ENCODE data around the gene AGBL4.

Gene AGBL4

GRCh38 chr1:48701445-48701844, 1322.3 kb downstream of the AGBL4 start:
- Mint-ChIP-seq H3K27ac (peak overlapping the region; percentile 94 to 98 (median 98)), H3K4me1 (peaks cover 6% of the 10 kb centered on the region), H3K27me3 (ENCODE audit: low read depth) (peaks cover 20% of the 10 kb centered on the region), H3K4me3 (no peak overlapping the region), H3K36me3 (ENCODE audit: low read depth) (no peaks in the 10 kb centered on the region), H3K9me3 (no peaks in the 10 kb centered on the region)
- no peak for TF ChIP-seq CTCF (IDR thresholded peaks at IDR 0.05; ENCODE audit: unreplicated experiment in 3 of 3)

GRCh38 chr1:48697066-48697707, 1326.6 kb downstream of the AGBL4 start:
- no peaks in the 10 kb centered on the region for H3K36me3 Mint-ChIP-seq (ENCODE audit: low read depth)

GRCh38 chr1:48695161-48695560, 1328.6 kb downstream of the AGBL4 start:
- no peaks in the 10 kb centered on the region for H3K9me3 Mint-ChIP-seq
- H3K36me3 Mint-ChIP-seq (ENCODE audit: low read depth) = no peaks in the 10 kb centered on the region
- peak overlapping the region in 1 of 3 experiments; percentile 0 for H3K27ac Mint-ChIP-seq
- H3K4me1 Mint-ChIP-seq = no peaks in the 10 kb centered on the region
- H3K27me3 Mint-ChIP-seq (ENCODE audit: low read depth) = peaks cover 22% of the 10 kb centered on the region
- no peak overlapping the region for H3K4me3 Mint-ChIP-seq
- no peak for TF ChIP-seq CTCF (IDR thresholded peaks at IDR 0.05; ENCODE audit: unreplicated experiment in 3 of 3)

More at GRCh38 chr1:48697066-48697707, 1326.6 kb downstream of the AGBL4 start:
- Mint-ChIP-seq H3K27ac (no peak overlapping the region), H3K4me1 (peaks cover 6% of the 10 kb centered on the region), H3K4me3 (no peak overlapping the region), H3K27me3 (ENCODE audit: low read depth) (peaks cover 36% of the 10 kb centered on the region), H3K9me3 (no peaks in the 10 kb centered on the region)
- peak; percentile 84 to 85 (median 85) for TF ChIP-seq CTCF (IDR thresholded peaks at IDR 0.05; ENCODE audit: unreplicated experiment in 3 of 3)

GRCh38 chr1:48693674-48694320, 1330.0 kb downstream of the AGBL4 start:
- no peaks in the 10 kb centered on the region for H3K4me1 Mint-ChIP-seq
- no peak overlapping the region for H3K27ac Mint-ChIP-seq

GRCh38 chr1:48693180-48693579, 1330.6 kb downstream of the AGBL4 start:
- Mint-ChIP-seq H3K27ac (no peak overlapping the region), H3K4me3 (no peak overlapping the region), H3K4me1 (peaks cover 3% of the 10 kb centered on the region), H3K36me3 (ENCODE audit: low read depth) (no peaks in the 10 kb centered on the region), H3K27me3 (ENCODE audit: low read depth) (peaks cover 25% of the 10 kb centered on the region), H3K9me3 (no peaks in the 10 kb centered on the region)
- no peak for TF ChIP-seq CTCF (IDR thresholded peaks at IDR 0.05; ENCODE audit: unreplicated experiment in 3 of 3)

More at GRCh38 chr1:48693674-48694320, 1330.0 kb downstream of the AGBL4 start:
- Mint-ChIP-seq H3K36me3 (ENCODE audit: low read depth) (no peaks in the 10 kb centered on the region), H3K9me3 (no peaks in the 10 kb centered on the region), H3K27me3 (ENCODE audit: low read depth) (peaks cover 25% of the 10 kb centered on the region), H3K4me3 (no peak overlapping the region)
- no peak for TF ChIP-seq CTCF (IDR thresholded peaks at IDR 0.05; ENCODE audit: unreplicated experiment in 3 of 3)

- peaks cover 10% of the 10 kb centered on the region for H3K4me1 Mint-ChIP-seq
Measured at GRCh38 chr1:48692235-48692634, 1331.5 kb downstream of the AGBL4 start.

More at GRCh38 chr1:48692235-48692634, 1331.5 kb downstream of the AGBL4 start:
- H3K27ac Mint-ChIP-seq = no peak overlapping the region
- no peak overlapping the region for H3K4me3 Mint-ChIP-seq
- peaks cover 25% of the 10 kb centered on the region for H3K27me3 Mint-ChIP-seq (ENCODE audit: low read depth)
- H3K9me3 Mint-ChIP-seq = no peaks in the 10 kb centered on the region
- no peak for TF ChIP-seq CTCF (IDR thresholded peaks at IDR 0.05; ENCODE audit: unreplicated experiment in 3 of 3)
- H3K36me3 Mint-ChIP-seq (ENCODE audit: low read depth) = no peaks in the 10 kb centered on the region

Measured in nephron (organoid).